Measurements from ENCODE around the gene HOXA3. TPM values are rescaled to one million over a fixed set of nuclear protein-coding genes. Genes with fewer than 3 reads are reported as not detected.

The HOXA3 gene
- total RNA-seq = not detected
- under 1 TPM in 1 of 2 donors, not detected in 1; 0.07 TPM for polyA plus RNA-seq

DNA sequence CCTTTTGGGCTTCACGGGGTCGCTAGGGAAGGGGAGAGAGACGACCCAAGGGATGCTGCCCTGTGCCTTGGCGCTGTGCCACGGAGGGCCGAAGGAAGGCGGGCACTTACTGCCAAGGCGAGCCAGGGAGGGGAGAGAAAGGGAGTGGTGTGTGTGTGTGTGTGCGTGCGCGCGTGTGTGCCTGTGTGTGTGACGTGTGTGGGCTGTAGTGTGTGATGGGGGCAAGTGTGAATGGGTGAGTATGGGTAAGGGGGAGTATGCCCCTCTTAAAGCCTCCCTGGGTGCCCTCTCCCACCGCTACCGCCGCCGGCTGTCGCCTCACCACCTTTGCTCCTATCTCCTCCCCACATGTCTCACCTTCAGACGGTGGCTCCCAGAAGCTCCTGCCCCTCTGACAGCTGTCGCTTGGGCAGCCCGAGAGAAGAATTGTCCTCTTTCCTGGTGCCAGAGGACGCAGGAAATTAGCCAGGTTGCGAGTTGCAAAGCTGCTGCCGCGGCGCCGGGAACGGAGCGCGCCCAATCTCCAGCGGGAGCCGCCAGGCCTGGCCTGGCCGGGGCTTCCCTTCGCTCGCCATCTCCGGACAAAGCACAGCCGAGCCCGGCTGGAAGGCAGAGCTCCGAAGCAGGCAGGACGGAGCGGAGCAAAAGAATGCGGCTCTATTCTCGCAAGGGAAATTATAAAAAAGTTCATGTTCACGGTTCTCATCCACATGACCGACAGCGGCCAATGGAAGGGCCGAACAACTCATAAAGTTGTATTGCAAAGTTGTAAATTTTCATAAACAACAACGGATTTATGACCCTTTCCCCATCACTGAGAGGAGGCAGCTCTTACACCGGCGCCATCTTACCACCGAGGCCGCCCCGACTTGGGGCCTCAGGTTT, at the start of gene HOXA3:
HOXA3 (minus strand) TSS at position 653 of the 885 bp plus-strand sequence. CDS start 41,943 bp downstream, outside the sequence.
- peaks cover 75 to 78% of the 10 kb centered on the region in 2 donors for H3K27me3 Mint-ChIP-seq
- no peaks in the 10 kb centered on the region for H3K36me3 Mint-ChIP-seq
- H3K4me1 Mint-ChIP-seq = peaks cover 30 to 71% (median 46%) of the 10 kb centered on the region in 4 donors
- no peaks in the 10 kb centered on the region for H3K9me3 ChIP-seq (ENCODE audit: control insufficient read depth in 1 of 2, low read length in 2 of 2)
- H3K4me1 ChIP-seq (ENCODE audit: insufficient read depth, low read length) = peaks cover 51% of the 10 kb centered on the region
- peaks cover 90% of the 10 kb centered on the region for H3K27me3 ChIP-seq (ENCODE audit: insufficient read depth, low read length)
- peak in 1 of 5 donors; percentile 33 for DNase-seq
- no peak within 1 kb of the TSS for H3K27ac ChIP-seq (ENCODE audit: low read depth, low read length)
- POLR2A ChIA-PET (ENCODE audit: partially characterized antibody) = no interaction called here
- no peaks in the 10 kb centered on the region for H3K36me3 ChIP-seq (ENCODE audit: insufficient read depth, low read length)
- CTCF ChIA-PET (ENCODE audit: partially characterized antibody) = interaction anchor here (0.7 to 5.0 kb wide), 5 partner anchors 10 to 471 kb away, joined by 3 to 66 read pairs (median 4); no protein-coding TSS in a partner anchor
- intact Hi-C loops (cut with micrococcal nuclease) = loop anchor here (1.0 to 5.0 kb wide), 2 partner anchors 9 to 1900 kb away; no protein-coding TSS in a partner anchor
- H3K27ac Mint-ChIP-seq = peak within 1 kb of the TSS in 5 of 7 donors; percentile 53 to 88 (median 68)
- no peak within 1 kb of the TSS for H3K4me3 ChIP-seq (ENCODE audit: low read length in 2 of 2)
- peaks cover 0 to 27% (median 0%) of the 10 kb centered on the region in 8 donors for H3K9me3 Mint-ChIP-seq
- peak within 1 kb of the TSS; percentile 74 to 92 (median 83) for H3K4me3 Mint-ChIP-seq

DNA sequence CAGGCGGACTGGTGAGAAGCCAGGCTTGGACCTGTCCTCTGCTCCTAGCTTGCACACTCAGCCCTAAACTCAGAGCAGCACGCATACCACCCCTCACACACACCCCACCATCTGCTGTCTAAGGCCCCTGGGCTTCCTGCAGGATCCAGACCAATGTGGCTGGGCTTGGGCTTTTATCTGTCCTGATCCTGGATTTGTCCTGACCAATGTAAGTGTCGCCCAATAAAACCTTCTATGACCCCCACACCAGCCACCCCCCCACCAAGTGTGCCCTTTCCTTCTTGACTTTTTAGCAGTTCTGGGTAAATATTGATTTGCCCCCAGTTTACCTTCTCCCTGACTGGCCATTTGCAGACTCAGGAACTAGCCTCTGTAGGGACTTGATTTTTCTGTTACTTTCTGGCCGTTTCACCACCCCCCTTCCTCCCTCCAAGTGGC, 49.2 kb upstream of the HOXA3 start:
- peaks cover 28 to 65% (median 41%) of the 10 kb centered on the region in 4 donors for H3K4me1 Mint-ChIP-seq
- H3K4me3 Mint-ChIP-seq = peak overlapping the region in 5 of 8 donors; percentile 67 to 78 (median 77)
- peaks cover 72 to 81% of the 10 kb centered on the region in 2 donors for H3K27me3 Mint-ChIP-seq
- Histone ChIP-seq H3K27me3 (ENCODE audit: insufficient read depth, low read length) (peaks cover 82% of the 10 kb centered on the region), H3K36me3 (ENCODE audit: insufficient read depth, low read length) (no peaks in the 10 kb centered on the region), H3K9me3 (ENCODE audit: control insufficient read depth in 1 of 2, low read length in 2 of 2) (no peaks in the 10 kb centered on the region), H3K4me1 (ENCODE audit: insufficient read depth, low read length) (peaks cover 40% of the 10 kb centered on the region), H3K27ac (ENCODE audit: low read depth, low read length) (no peak overlapping the region), H3K4me3 (ENCODE audit: low read length in 2 of 2) (no peak overlapping the region)
- CTCF ChIA-PET (ENCODE audit: partially characterized antibody) = interaction anchor here (1.2 kb wide), 1 partner anchor 39 kb away, joined by 4 read pairs; no protein-coding TSS in a partner anchor
- no peak for DNase-seq
- intact Hi-C loops (cut with micrococcal nuclease) = no loop called here
- H3K36me3 Mint-ChIP-seq = no peaks in the 10 kb centered on the region
- peak overlapping the region in 2 of 7 donors; percentile 35 to 87 for H3K27ac Mint-ChIP-seq
- peaks cover 0 to 12% (median 3%) of the 10 kb centered on the region in 8 donors for H3K9me3 Mint-ChIP-seq
- POLR2A ChIA-PET (ENCODE audit: partially characterized antibody) = interaction anchor here (1.3 kb wide), 1 partner anchor 17 kb away, joined by 3 read pairs; the partner anchor contains the start of gene HOXA11

- CTCF ChIA-PET (ENCODE audit: partially characterized antibody) = interaction anchor here (0.8 kb wide), 1 partner anchor 22 kb away, joined by 3 read pairs; no protein-coding TSS in a partner anchor
Observed at GRCh38 chr7:27200761-27201579, 48.6 kb upstream of the HOXA3 start.

GRCh38 chr7:27199849-27200760, 47.7 kb upstream of the HOXA3 start, which contains the start of gene HOXA13:
HOXA13 (minus strand) TSS chr7:27200091; CDS start chr7:27200077, 14 bp downstream.
- Histone ChIP-seq H3K4me3 (ENCODE audit: low read length in 2 of 2) (no peak within 1 kb of the TSS), H3K36me3 (ENCODE audit: insufficient read depth, low read length) (no peaks in the 10 kb centered on the region), H3K27me3 (ENCODE audit: insufficient read depth, low read length) (peaks cover 74% of the 10 kb centered on the region), H3K27ac (ENCODE audit: low read depth, low read length) (no peak within 1 kb of the TSS), H3K9me3 (ENCODE audit: control insufficient read depth in 1 of 2, low read length in 2 of 2) (no peaks in the 10 kb centered on the region), H3K4me1 (ENCODE audit: insufficient read depth, low read length) (peaks cover 36% of the 10 kb centered on the region)
- CTCF ChIA-PET (ENCODE audit: partially characterized antibody) = interaction anchor here (0.8 to 1.5 kb wide), 2 partner anchors 20 to 21 kb away, joined by 3 to 5 read pairs; no protein-coding TSS in a partner anchor
- Mint-ChIP-seq H3K4me3 (peak within 1 kb of the TSS; percentile 67 to 91 (median 81)), H3K4me1 (peaks cover 27 to 54% (median 34%) of the 10 kb centered on the region in 4 donors), H3K9me3 (peaks cover 0 to 9% (median 2%) of the 10 kb centered on the region in 8 donors), H3K27me3 (peaks cover 70 to 77% of the 10 kb centered on the region in 2 donors), H3K27ac (peak within 1 kb of the TSS in 5 of 7 donors; percentile 48 to 87 (median 69)), H3K36me3 (no peaks in the 10 kb centered on the region)
- POLR2A ChIA-PET (ENCODE audit: partially characterized antibody) = interaction anchor here (1.9 kb wide), 1 partner anchor 12 kb away, joined by 7 read pairs; no protein-coding TSS in a partner anchor
- intact Hi-C loops (cut with micrococcal nuclease) = loop anchor here (5.0 to 10.0 kb wide), 2 partner anchors 462 to 975 kb away; partner anchors contain the start of gene HIBADH
- DNase-seq = peak in 1 of 5 donors; percentile 24

More at GRCh38 chr7:27200761-27201579, 48.6 kb upstream of the HOXA3 start:
- Histone ChIP-seq H3K36me3 (ENCODE audit: insufficient read depth, low read length) (no peaks in the 10 kb centered on the region), H3K9me3 (ENCODE audit: control insufficient read depth in 1 of 2, low read length in 2 of 2) (no peaks in the 10 kb centered on the region), H3K27me3 (ENCODE audit: insufficient read depth, low read length) (peaks cover 80% of the 10 kb centered on the region), H3K4me1 (ENCODE audit: insufficient read depth, low read length) (peaks cover 40% of the 10 kb centered on the region), H3K27ac (ENCODE audit: low read depth, low read length) (no peak overlapping the region), H3K4me3 (ENCODE audit: low read length in 2 of 2) (no peak overlapping the region)
- POLR2A ChIA-PET (ENCODE audit: partially characterized antibody) = no interaction called here
- no peaks in the 10 kb centered on the region for H3K36me3 Mint-ChIP-seq
- H3K4me3 Mint-ChIP-seq = peak overlapping the region; percentile 64 to 82 (median 76)
- H3K27me3 Mint-ChIP-seq = peaks cover 72 to 80% of the 10 kb centered on the region in 2 donors
- peaks cover 0 to 9% (median 3%) of the 10 kb centered on the region in 8 donors for H3K9me3 Mint-ChIP-seq
- H3K4me1 Mint-ChIP-seq = peaks cover 30 to 63% (median 40%) of the 10 kb centered on the region in 4 donors
- no peak for DNase-seq
- intact Hi-C loops (cut with micrococcal nuclease) = no loop called here
- peak overlapping the region in 3 of 7 donors; percentile 31 to 87 (median 48) for H3K27ac Mint-ChIP-seq

DNA sequence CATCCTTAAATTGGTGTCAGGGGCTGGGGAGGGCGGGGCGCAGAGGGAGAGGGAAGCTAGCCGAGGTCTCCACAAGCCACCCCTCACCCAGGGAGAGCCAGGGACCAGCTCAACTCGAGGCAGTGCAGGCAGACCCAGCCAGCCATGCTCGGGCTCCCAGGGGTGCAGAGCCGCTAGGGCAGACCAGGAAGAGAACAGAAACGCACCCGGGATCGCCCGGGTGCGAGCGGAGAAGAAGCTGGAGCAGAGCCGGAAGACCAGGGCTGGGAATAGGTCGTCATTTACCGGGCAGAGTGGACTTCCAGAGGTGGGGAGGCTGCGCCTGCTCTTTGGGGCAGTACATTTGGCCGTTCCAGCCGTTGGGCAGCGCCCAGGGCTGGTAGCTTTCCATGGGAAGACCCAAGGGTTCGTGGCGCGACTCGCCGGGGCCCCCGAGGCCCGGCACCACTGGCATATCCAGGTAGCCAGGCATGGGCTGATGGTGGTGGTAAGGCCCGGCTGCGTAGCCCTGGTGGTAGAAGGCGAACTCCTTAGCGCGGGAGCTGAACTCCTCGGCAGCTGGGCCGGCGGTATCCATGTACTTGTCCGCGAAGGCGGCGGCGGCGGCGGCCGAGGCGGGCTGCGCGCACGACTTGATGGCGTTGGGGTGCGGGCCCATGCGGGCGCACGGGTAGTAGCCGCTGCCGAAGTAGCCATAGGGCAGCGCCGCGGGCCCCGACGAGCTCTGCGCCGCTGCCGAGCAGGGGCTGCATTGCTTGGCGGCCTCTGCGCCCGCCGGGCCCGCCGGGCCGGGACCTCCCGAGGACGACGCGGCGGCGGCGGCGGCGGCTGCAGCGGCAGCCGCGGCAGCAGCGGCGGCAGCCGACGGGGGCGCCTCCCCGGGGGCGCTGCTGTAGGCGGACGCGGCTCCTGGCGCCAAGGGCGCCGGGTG, 46.8 kb upstream of the HOXA3 start:
- H3K4me3 Mint-ChIP-seq = peak overlapping the region in 7 of 8 donors; percentile 54 to 79 (median 73)
- DNase-seq = peak in 1 of 5 donors; percentile 23
- Histone ChIP-seq H3K9me3 (ENCODE audit: control insufficient read depth in 1 of 2, low read length in 2 of 2) (no peaks in the 10 kb centered on the region), H3K27me3 (ENCODE audit: insufficient read depth, low read length) (peaks cover 75% of the 10 kb centered on the region), H3K4me3 (ENCODE audit: low read length in 2 of 2) (no peak overlapping the region), H3K36me3 (ENCODE audit: insufficient read depth, low read length) (no peaks in the 10 kb centered on the region), H3K27ac (ENCODE audit: low read depth, low read length) (no peak overlapping the region), H3K4me1 (ENCODE audit: insufficient read depth, low read length) (peaks cover 31% of the 10 kb centered on the region)
- peaks cover 23 to 47% (median 29%) of the 10 kb centered on the region in 4 donors for H3K4me1 Mint-ChIP-seq
- H3K27me3 Mint-ChIP-seq = peaks cover 69 to 79% of the 10 kb centered on the region in 2 donors
- peaks cover 0 to 7% (median 2%) of the 10 kb centered on the region in 8 donors for H3K9me3 Mint-ChIP-seq
- ChIA-PET POLR2A (ENCODE audit: partially characterized antibody) (interaction anchor here (0.8 to 1.9 kb wide), 3 partner anchors 8 to 15 kb away, joined by 3 to 7 read pairs (median 3); no protein-coding TSS in a partner anchor), CTCF (ENCODE audit: partially characterized antibody) (interaction anchor here (0.8 to 1.5 kb wide), 6 partner anchors 9 to 878 kb away, joined by 3 to 6 read pairs (median 5); no protein-coding TSS in a partner anchor)
- H3K36me3 Mint-ChIP-seq = no peaks in the 10 kb centered on the region
- intact Hi-C loops (cut with micrococcal nuclease) = loop anchor here (5.0 to 10.0 kb wide), 2 partner anchors 463 to 976 kb away; partner anchors contain the start of gene HIBADH
- H3K27ac Mint-ChIP-seq = peak overlapping the region in 2 of 7 donors; percentile 33 to 81
